ENCODE data around the gene TRDN. TPM values are rescaled to one million over a fixed set of nuclear protein-coding genes. Genes with fewer than 3 reads are reported as not detected.
A peak's percentile ranks its signal among the peaks of the same experiment; 100 is the strongest.
"Not testable (repeated sequence)": the region's sequence is repeated elsewhere in the genome, so short reads cannot be mapped to it uniquely, and the experiment has no call there.

TRDN gene
- total RNA-seq, 1 experiment from 2014 or later = 3.4 TPM

GRCh38 chr6:123323452-123324329 lies 313.1 kb downstream of the TRDN start:
- H3K4me3 ChIP-seq (ENCODE audit: insufficient read depth, low read depth, low read length) = no peak overlapping the region
- no peaks in the 10 kb centered on the region for H3K36me3 ChIP-seq (replicated peaks; ENCODE audit: control insufficient read depth, insufficient read depth, low read length)
- H3K27me3 ChIP-seq (ENCODE audit: control insufficient read depth, insufficient read depth, low read length) = no peaks in the 10 kb centered on the region
- no peak for DNase-seq

DNA sequence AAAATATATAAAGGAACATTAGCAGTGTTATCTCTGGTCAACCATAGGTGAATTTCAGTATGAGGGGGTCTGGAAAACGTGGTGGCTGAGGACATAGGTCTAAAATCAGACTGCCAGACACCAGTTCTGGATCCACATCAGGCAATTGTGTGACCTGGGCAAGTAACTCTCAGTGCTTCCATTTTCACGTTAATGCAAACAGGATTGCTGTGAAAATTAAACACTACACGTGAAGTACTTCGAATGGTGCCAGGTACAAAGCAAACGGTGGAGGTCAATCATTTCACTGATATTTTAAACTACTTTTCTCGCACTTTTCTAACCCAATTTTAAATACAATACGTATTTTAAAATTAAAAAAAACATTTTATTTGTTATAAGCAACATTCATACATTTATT lies 315.7 kb downstream of the TRDN start:
- no peak for DNase-seq
- Histone ChIP-seq H3K36me3 (replicated peaks; ENCODE audit: control insufficient read depth, insufficient read depth, low read length) (no peaks in the 10 kb centered on the region), H3K4me3 (ENCODE audit: insufficient read depth, low read depth, low read length) (no peak overlapping the region), H3K27me3 (ENCODE audit: control insufficient read depth, insufficient read depth, low read length) (no peaks in the 10 kb centered on the region)

GRCh38 chr6:123316733-123317323 lies 319.9 kb downstream of the TRDN start:
- no peaks in the 10 kb centered on the region for H3K27me3 ChIP-seq (ENCODE audit: control insufficient read depth, insufficient read depth, low read length)
- H3K4me3 ChIP-seq (ENCODE audit: insufficient read depth, low read depth, low read length) = no peak overlapping the region
- H3K36me3 ChIP-seq (replicated peaks; ENCODE audit: control insufficient read depth, insufficient read depth, low read length) = no peaks in the 10 kb centered on the region
- DNase-seq = no peak

DNA sequence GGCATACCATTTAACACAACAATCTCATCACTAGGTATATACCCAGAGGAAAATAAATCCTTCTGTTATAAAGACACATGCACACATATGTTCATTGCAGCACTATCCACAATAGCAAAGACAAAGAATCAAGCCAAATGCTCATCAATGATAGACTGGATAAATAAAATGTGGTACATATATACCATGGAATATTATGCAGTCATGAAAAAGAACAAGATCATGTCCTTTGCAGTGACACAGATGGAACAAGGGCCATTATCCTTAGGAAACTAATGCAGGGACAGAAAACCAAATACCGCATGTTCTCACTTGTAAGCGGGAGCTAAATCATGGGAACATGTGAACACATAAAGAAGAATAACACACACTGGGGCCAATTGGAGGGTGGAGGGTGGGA lies 322.3 kb downstream of the TRDN start:
- DNase-seq; H3K36me3 ChIP-seq (replicated peaks; ENCODE audit: control insufficient read depth, insufficient read depth, low read length); H3K4me3 ChIP-seq (ENCODE audit: insufficient read depth, low read depth, low read length); H3K27me3 ChIP-seq (ENCODE audit: control insufficient read depth, insufficient read depth, low read length): not testable (repeated sequence)

DNA sequence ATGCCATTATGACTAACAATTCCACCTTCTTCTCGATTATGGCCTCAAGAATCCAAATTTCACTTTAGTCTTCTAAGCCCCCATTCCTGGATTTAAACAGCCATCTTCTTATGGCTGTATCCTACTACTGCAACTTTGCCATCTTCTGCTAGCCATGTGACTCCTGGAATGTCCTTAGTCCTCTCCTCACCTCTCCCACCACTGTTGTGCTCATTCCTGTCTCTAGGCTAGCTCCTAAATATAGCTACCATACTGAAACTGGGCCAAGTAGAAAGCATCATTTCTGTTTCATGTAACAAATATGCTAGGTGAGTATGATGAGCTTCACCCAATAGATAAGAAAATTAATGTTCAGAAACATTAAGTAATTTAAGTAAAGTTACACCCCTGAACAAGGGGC lies 327.6 kb downstream of the TRDN start:
- DNase-seq = no peak
- no peak overlapping the region for H3K4me3 ChIP-seq (ENCODE audit: insufficient read depth, low read depth, low read length)
- no peaks in the 10 kb centered on the region for H3K36me3 ChIP-seq (replicated peaks; ENCODE audit: control insufficient read depth, insufficient read depth, low read length)
- no peaks in the 10 kb centered on the region for H3K27me3 ChIP-seq (ENCODE audit: control insufficient read depth, insufficient read depth, low read length)

DNA sequence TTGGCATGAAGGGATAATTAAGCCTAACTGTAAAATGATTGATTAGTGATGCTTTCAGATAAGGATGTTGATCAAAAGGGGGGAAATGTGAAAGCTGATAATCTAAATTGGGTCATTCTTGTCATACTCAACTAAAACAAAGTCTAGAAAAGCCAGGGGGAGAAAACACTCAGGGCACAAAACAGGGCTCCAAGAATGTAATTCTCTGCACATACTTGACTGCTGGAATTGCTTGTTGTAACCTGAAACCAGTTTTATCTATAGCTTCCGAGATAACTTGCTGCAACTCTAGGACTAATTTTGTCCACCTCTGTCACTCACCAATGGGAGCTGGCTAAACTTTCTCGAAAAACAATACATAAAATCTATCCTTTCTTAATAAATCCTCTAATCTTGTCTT lies 330.4 kb downstream of the TRDN start:
- Histone ChIP-seq H3K27me3 (ENCODE audit: control insufficient read depth, insufficient read depth, low read length) (no peaks in the 10 kb centered on the region), H3K36me3 (replicated peaks; ENCODE audit: control insufficient read depth, insufficient read depth, low read length) (no peaks in the 10 kb centered on the region), H3K4me3 (ENCODE audit: insufficient read depth, low read depth, low read length) (no peak overlapping the region)
- DNase-seq = no peak

DNA sequence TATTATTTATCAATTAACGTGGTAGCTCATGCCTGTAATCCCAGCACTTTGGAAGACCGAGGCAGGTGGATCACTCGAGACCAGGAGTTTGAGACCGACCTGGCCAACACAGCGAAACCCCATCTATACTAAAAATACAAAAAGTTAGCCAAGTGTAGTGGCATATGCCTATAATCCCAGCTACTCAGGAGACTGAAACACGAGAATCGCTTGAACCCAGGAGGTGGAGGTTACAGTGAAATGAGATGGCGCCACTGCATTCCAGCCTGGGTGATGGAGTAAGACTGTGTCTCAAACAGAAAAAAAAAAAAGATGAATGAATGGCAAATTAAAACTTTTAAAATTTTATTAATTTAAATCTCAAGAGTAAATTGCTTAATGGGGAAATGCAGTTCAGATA lies 341.1 kb downstream of the TRDN start:
- Histone ChIP-seq H3K27me3 (ENCODE audit: control insufficient read depth, insufficient read depth, low read length) (no peaks in the 10 kb centered on the region), H3K36me3 (replicated peaks; ENCODE audit: control insufficient read depth, insufficient read depth, low read length) (no peaks in the 10 kb centered on the region), H3K4me3 (ENCODE audit: insufficient read depth, low read depth, low read length) (no peak overlapping the region)
- no peak for DNase-seq

- H3K27me3 ChIP-seq (ENCODE audit: control insufficient read depth, insufficient read depth, low read length) = no peaks in the 10 kb centered on the region
- DNase-seq = no peak
- no peaks in the 10 kb centered on the region for H3K36me3 ChIP-seq (replicated peaks; ENCODE audit: control insufficient read depth, insufficient read depth, low read length)
- H3K4me3 ChIP-seq (ENCODE audit: insufficient read depth, low read depth, low read length) = no peak overlapping the region
These were observed 341.6 kb downstream of the TRDN start for GRCh38 chr6:123295181-123295580.

GRCh38 chr6:123288649-123289048 lies 348.1 kb downstream of the TRDN start:
- DNase-seq = no peak
- Histone ChIP-seq H3K4me3 (ENCODE audit: insufficient read depth, low read depth, low read length) (no peak overlapping the region), H3K27me3 (ENCODE audit: control insufficient read depth, insufficient read depth, low read length) (no peaks in the 10 kb centered on the region), H3K36me3 (replicated peaks; ENCODE audit: control insufficient read depth, insufficient read depth, low read length) (no peaks in the 10 kb centered on the region)

DNA sequence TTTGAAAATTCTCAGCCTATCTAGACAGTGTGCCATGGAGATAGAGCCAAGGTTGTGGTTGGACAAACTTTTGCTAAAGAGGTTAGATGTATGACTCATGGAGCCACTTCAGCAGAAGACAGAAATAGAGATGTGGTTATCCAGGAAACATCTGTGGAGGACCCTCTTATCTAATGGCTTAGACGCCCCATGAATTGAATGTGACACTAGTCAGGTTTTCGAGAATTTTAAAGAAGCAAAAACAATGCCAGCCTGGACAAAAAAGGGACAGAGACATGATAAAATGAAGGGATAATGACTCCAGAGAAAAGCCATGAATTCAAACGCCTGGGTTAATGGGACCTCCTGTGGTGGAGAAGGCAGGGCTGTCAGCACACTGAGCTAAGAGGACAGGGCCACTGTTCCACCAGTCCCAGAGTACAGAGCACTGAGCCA lies 360.2 kb downstream of the TRDN start:
- no peaks in the 10 kb centered on the region for H3K27me3 ChIP-seq (ENCODE audit: control insufficient read depth, insufficient read depth, low read length)
- no peak overlapping the region for H3K4me3 ChIP-seq (ENCODE audit: insufficient read depth, low read depth, low read length)
- DNase-seq = peak; percentile 0
- no peaks in the 10 kb centered on the region for H3K36me3 ChIP-seq (replicated peaks; ENCODE audit: control insufficient read depth, insufficient read depth, low read length)

- Histone ChIP-seq H3K27me3 (ENCODE audit: control insufficient read depth, insufficient read depth, low read length) (no peaks in the 10 kb centered on the region), H3K4me3 (ENCODE audit: insufficient read depth, low read depth, low read length) (no peak overlapping the region), H3K36me3 (replicated peaks; ENCODE audit: control insufficient read depth, insufficient read depth, low read length) (no peaks in the 10 kb centered on the region)
- DNase-seq = no peak
These were observed 372.8 kb downstream of the TRDN start for GRCh38 chr6:123263981-123264380.

GRCh38 chr6:123240626-123241025 lies 396.1 kb downstream of the TRDN start:
- Histone ChIP-seq H3K36me3 (replicated peaks; ENCODE audit: control insufficient read depth, insufficient read depth, low read length) (no peaks in the 10 kb centered on the region), H3K27me3 (ENCODE audit: control insufficient read depth, insufficient read depth, low read length) (no peaks in the 10 kb centered on the region), H3K4me3 (ENCODE audit: insufficient read depth, low read depth, low read length) (no peak overlapping the region)
- DNase-seq = no peak

DNA sequence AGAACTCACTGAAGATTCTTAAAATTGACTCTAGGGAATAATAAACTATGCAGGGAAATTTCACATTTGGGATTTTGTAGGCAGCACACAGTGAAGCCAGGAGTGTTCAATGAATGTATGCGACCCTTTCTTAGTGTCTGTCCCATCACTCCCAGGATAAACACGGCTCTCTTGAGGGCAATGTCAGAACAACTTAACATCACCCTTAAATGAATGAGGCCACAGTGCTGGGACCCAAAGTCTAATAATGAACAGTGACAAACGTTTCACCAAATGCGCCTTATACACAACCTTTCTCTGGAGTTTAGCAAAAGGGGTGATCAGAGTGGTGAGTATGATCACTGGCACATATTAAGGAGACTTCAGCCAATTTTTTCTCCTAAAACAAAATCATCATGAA lies 403.4 kb downstream of the TRDN start:
- H3K36me3 ChIP-seq (replicated peaks; ENCODE audit: control insufficient read depth, insufficient read depth, low read length) = no peaks in the 10 kb centered on the region
- no peak for DNase-seq
- H3K4me3 ChIP-seq (ENCODE audit: insufficient read depth, low read depth, low read length) = no peak overlapping the region
- no peaks in the 10 kb centered on the region for H3K27me3 ChIP-seq (ENCODE audit: control insufficient read depth, insufficient read depth, low read length)

GRCh38 chr6:123227789-123228188 lies 409.0 kb downstream of the TRDN start:
- not testable (repeated sequence) for DNase-seq

GRCh38 chr6:123226398-123226797 lies 410.4 kb downstream of the TRDN start:
- H3K27me3 ChIP-seq (ENCODE audit: control insufficient read depth, insufficient read depth, low read length) = no peaks in the 10 kb centered on the region
- no peak overlapping the region for H3K4me3 ChIP-seq (ENCODE audit: insufficient read depth, low read depth, low read length)
- no peak for DNase-seq
- no peaks in the 10 kb centered on the region for H3K36me3 ChIP-seq (replicated peaks; ENCODE audit: control insufficient read depth, insufficient read depth, low read length)

More at GRCh38 chr6:123227789-123228188, 409.0 kb downstream of the TRDN start:
- H3K4me3 ChIP-seq (ENCODE audit: insufficient read depth, low read depth, low read length); H3K36me3 ChIP-seq (replicated peaks; ENCODE audit: control insufficient read depth, insufficient read depth, low read length); H3K27me3 ChIP-seq (ENCODE audit: control insufficient read depth, insufficient read depth, low read length): not testable (repeated sequence)

All from H7 (cell line).